Activated CD8-positive, alpha-beta memory T cell treated with anti-CD3 and anti-CD28 coated beads, Interleukin-2, amount 50 U/mL, for 1 hour (primary cell): ENCODE measurements around the gene SMAD3.
A peak's percentile ranks its signal among the peaks of the same experiment; 100 is the strongest.
"Not testable (repeated sequence)": the region's sequence is repeated elsewhere in the genome, so short reads cannot be mapped to it uniquely, and the experiment has no call there.

Experiments used
- DNase-seq: peaks from one replicate; pipeline ENCODE4 v3.0.0-alpha.2; 2020; ENCODE audit errors: extremely low read depth

SMAD3 gene

GRCh38 chr15:67145312-67145610, 79.9 kb downstream of the SMAD3 start:
- no peak for DNase-seq

GRCh38 chr15:67145710-67146109, 80.3 kb downstream of the SMAD3 start:
- no peak for DNase-seq

DNA sequence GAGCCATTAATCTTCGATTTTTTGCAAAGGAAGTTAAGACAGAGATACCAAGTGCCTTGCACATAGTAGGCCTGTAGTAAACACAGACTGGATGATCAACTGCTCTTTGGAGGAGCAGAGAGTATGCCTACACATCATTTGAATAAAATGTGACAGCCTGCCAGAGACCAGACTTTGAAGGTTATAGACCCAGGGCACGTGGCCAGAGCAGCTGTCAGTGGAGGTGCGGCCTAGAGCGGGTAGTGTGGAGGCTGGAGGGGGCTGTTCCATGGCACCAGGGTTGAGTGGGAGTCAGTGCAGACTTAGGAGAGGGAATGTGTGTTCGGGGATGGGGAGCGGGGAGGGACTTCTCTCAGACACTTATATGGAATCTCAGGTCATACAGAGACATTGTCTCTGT, 80.8 kb downstream of the SMAD3 start:
- DNase-seq = no peak

DNA sequence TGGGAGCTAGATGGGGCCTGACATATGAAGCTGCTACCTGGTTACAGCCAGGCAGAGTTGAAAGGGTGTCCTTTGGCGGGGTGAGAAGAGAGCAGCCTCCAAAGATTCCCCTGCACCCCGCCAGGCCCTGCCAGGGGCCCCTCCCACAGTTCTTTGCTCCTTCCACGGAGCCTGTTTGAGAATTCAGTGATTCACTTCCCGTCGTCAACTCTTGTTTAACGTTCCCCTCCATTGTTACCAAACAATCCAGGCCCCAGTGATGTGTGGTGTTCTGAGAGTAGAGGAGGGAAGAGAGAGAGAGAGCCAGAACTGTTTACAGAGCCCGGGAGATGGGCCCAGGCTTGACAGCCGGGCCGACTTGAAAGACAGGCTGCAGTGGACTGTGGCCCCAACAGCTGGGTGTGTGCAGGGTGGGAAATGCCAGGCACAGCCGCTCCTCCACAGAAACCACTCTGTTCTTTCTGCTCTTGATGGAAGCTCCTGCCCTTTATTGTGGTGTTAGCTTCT, 81.5 kb downstream of the SMAD3 start:
- no peak for DNase-seq

- DNase-seq = no peak
Measured at GRCh38 chr15:67147396-67147949, 82.1 kb downstream of the SMAD3 start.

DNA sequence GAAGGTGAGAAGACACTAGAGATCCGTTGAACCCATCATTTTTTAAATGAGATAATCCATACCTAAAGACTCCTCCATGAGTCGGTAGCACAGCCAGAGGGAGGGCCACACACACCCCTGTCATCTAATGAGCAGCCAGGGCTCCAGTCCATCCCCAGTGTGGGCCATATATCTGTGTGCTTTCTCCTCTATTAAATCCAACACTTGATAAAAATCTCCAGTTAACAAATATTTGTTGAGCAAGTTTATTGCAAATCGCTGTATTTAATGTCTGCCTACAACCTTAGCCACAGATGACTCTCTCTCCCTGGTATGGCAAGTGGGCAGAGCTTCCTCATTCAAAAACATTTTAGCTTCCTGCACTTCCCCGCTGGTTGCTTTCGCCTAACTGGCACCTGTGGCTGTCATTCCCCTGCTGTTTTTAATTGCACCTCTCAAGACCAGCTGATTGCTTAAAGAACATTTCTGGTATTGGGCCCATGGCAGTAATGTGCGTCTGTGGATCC, 82.8 kb downstream of the SMAD3 start:
- DNase-seq = no peak

- no peak for DNase-seq
Measured at GRCh38 chr15:67149068-67149772, 83.8 kb downstream of the SMAD3 start.

GRCh38 chr15:67149773-67150022, 84.3 kb downstream of the SMAD3 start:
- no peak for DNase-seq

GRCh38 chr15:67150023-67150860, 84.8 kb downstream of the SMAD3 start:
- peak; percentile 14 for DNase-seq

- no peak for DNase-seq
Measured at GRCh38 chr15:67152429-67152828, 87.0 kb downstream of the SMAD3 start.

GRCh38 chr15:67153044-67153443, 87.6 kb downstream of the SMAD3 start:
- DNase-seq = not testable (repeated sequence)

DNA sequence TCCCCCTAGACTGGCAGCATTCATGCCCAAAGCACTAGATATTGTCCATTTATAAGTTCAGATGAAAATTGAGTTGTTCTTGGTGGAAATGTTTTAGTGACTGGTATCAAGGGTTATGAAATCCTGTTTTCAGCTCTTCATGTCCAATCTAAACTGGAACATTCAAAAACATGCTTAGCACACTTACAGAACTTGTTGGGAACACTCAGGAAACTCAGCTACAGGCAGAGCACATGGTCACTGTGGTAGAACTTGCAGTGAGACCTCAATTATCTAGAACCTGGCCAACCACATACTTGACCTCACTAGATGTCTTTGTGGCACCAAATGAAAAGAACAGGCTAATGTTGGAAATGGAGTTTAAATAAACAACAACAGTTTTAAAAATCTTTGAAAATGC, 88.8 kb downstream of the SMAD3 start:
- DNase-seq = no peak

DNA sequence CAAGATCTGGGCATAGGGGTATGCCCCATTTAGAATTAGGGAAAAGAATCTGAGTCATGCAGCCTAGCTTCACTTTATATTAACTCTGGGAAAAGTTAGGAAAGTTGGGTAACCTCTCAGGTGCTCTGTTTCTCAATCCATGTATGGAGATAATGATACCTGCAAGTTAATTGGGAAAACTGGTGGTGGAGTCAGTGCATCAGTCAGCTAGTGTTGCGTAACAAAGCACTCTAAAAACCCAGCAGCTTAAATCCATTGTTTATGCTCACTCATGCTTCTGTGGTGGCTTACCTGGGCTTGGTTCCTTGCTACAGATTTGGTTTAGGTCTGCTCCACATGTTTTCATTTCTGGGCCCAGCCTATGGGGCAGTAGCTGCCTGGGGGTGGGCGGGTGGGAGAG, 91.0 kb downstream of the SMAD3 start:
- no peak for DNase-seq

DNA sequence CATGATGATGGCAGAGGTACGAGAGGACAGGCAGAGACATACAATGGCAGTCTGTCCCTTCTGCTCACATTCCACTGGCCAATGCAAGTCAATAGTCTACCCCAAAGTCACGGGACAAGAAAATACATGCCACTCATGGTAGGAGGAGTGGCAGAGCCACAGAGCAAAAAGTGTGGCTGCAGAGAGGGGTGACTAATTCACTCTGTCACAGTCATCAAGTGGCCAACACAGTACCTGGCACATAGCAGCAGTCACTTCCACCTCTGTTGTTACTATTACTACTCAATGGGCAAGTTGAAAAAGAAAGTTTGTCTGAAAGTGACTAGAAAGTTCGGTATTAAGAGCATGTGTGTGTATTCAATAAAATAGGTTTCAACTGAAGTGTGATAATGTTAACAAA, 91.4 kb downstream of the SMAD3 start:
- DNase-seq = no peak

- no peak for DNase-seq
Measured at GRCh38 chr15:67157521-67158252, 92.3 kb downstream of the SMAD3 start.

DNA sequence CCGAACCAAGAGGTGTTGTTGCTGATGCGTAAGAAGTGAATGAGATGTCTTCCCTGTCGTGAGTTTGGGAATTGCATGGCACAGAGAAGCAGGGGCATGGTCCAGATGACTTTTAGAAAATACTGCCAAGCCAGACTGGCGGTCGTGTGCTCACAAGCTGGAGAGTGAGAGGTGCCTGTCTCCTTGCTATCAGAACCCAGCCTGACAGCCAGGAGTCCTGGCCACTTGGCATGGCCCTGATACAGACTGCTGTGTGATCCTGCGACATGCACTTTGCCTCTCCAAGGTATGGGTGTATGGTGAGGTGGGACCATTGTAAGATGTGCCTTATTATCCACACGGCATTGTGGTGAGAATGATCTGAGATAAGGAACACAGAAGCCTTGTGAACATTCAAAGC, 93.0 kb downstream of the SMAD3 start:
- no peak for DNase-seq

DNA sequence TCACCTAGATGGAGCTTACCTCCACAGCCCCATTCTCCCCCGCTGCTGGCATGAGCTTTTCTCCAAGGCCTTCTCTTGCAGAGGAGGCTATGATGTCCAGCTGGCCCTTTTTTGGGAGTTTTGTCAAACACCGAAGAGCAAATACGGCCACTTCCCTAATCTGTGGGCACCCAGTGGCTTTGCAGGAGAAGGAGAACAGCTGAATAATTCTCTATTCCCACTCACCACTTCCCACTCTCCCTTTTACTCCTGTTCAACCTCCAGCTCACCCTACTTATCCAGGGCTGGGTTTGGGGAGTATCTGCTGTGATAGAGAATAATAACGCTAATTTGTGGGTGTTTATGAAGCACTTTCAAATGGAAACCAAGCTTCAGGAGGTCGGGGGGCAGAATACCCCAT, 96.0 kb downstream of the SMAD3 start:
- no peak for DNase-seq

DNA sequence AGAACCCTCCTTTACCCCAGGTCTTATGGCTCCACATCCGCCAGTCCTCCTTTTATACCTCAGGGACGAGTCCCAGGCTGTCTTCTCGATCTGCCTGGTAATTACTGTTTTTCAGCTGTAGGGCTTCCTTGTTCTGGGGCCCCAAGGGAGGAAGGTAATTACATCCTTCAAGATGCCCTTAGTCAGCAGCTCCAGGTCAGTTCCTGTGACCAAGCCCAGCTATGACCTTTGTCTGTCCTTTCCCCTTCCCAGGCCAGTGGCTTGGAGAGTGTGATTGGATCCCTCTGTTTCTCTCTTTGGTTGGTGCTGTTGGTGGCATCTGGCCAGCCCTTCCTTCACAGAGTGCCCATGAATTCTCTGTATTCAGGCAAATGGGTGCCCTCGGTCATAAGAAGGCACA, 96.5 kb downstream of the SMAD3 start:
- no peak for DNase-seq

DNA sequence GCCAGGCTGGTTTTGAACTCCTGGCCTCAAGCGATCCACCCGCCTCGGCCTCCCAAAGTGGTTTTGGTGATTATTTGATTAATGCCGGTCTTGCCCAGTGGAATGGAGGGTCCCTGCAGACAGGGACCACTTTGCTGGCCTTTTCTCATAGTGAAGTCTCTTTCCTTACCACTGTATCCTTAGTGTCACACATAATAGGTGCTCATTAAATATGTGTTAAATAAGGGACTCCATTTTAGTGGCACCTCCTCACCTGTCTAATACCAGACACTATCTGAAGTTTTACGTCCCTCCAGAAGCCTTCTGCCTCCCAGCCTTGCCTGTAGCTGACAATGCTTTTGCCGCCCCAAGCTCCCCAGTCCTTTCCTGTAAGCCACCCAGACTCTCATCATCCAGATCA, 97.8 kb downstream of the SMAD3 start:
- no peak for DNase-seq

GRCh38 chr15:67164401-67164791, 99.0 kb downstream of the SMAD3 start:
- DNase-seq = no peak

DNA sequence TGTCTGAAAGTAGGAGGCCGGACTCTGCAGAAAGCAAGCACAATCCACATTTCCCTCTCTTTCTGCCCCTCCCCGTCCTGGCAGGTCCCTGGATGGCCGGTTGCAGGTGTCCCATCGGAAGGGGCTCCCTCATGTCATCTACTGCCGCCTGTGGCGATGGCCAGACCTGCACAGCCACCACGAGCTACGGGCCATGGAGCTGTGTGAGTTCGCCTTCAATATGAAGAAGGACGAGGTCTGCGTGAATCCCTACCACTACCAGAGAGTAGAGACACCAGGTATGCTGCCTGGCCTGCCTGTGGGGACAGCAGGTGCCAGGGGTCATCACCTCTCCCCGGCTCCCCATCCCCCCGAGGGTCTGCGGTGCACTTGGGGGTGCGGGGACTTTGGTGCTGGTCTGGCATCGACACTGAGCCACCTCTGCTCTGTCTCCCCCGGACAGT, 99.4 kb downstream of the SMAD3 start:
- no peak for DNase-seq
